Measurements from ENCODE around the gene LMX1B.
"Not testable (repeated sequence)": the region's sequence is repeated elsewhere in the genome, so short reads cannot be mapped to it uniquely, and the experiment has no call there.

Gene LMX1B

GRCh38 chr9:126613651-126614050 lies at the start of gene LMX1B:
LMX1B (plus strand) TSS chr9:126613928; CDS start chr9:126614450, 522 bp downstream.
- DNase-seq = no peak

DNA sequence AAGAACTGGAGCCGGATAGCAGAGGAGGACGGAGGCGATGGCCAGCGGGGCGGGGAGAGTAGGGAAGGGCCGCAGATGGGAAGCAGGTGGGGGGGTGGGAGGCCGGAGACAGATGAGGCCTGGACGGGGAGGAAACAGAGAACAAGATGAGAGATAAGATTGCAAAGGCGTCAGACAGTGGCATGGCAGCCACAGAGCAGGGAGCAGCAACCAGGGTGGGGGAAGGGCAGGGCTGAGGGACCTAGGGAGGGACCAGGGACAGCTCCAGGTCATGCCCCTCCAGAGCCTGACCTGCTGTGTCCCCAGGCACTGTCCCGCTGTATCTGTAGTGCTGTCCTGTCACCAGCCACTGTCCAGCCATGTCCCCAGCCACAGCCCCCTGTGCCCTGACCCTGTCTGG lies 49.6 kb upstream of the LMX1B start:
- DNase-seq = no peak

DNA sequence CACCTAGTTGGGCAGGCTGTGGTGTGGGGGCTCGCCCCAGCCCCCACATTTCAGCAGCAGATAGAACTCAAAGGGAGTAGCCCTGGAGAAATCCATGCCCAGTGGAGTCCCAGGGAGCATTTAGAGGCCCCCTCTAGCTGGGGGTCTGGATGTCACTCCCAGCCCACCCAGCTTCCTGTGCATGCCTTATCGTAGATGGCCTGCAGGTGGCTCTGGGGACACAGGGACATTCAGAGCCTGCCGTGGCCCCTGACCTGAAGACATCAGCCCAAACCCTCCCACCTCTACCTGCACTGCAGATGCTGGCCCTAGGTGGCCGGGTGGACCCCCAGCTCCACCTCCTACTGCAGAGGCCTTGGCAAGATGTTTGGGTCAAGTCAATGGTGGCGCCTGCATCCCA lies 49.0 kb upstream of the LMX1B start:
- no peak for DNase-seq

GRCh38 chr9:126565336-126566128 lies 48.2 kb upstream of the LMX1B start:
- DNase-seq = no peak

GRCh38 chr9:126569036-126569435 lies 44.7 kb upstream of the LMX1B start:
- DNase-seq = no peak

DNA sequence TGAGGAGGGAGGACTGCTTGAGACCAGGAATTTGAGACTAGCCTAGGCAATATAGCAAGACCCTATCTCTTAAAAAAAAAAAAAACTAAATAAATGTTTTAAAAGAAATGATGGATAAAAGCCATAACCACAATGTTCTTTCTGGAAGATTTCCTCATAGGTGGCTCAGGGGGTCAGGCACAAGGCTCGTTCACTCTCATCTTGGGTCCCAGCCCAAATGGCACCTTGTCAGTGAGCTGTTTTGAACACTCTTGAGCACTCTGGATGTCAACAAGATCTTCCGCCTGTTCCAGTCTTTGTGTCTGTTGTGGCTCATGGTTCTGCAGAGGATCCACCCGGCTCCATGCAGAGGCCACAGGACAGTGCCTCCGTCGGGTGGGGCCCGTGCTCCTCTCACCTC lies 35.7 kb upstream of the LMX1B start:
- DNase-seq = no peak

GRCh38 chr9:126580319-126580718 lies 33.4 kb upstream of the LMX1B start:
- DNase-seq = not testable (repeated sequence)

DNA sequence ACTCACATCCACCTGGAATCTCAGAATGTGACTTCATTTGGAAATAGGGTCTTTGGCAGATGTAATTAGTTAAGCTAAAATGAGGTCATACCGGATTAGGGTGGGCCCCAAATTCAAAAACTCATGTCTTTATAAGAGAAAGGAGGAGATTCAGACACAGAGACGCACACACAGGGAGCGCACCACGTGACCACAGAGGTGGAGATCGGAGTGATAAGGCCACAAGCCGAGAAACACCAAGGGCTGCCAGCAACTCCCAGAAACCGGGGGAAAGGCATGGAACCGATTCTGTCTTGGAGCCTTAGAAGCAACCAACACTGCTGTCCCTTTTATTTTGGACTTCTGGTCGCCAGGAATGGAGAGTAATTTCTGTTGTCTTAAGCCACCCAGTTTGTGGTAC lies 31.8 kb upstream of the LMX1B start:
- no peak for DNase-seq

DNA sequence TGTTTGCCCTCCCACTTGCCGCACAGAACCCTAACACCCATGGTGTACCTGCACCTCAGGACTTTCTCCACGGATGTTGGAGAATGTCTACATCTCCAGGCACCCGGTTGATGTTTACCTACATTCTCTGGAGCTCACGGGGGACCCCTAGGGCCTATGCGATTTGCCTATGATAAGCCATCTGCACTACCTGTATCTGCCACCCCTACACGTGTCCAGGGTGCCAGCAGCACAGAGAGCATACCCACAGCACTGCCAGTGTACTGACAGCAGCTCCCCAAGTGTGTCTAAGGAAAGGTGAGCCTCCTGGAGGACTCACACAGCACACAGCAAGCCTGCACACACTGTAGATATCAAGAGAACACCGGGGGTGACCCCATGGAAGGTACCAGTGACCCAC lies 31.3 kb upstream of the LMX1B start:
- no peak for DNase-seq

DNA sequence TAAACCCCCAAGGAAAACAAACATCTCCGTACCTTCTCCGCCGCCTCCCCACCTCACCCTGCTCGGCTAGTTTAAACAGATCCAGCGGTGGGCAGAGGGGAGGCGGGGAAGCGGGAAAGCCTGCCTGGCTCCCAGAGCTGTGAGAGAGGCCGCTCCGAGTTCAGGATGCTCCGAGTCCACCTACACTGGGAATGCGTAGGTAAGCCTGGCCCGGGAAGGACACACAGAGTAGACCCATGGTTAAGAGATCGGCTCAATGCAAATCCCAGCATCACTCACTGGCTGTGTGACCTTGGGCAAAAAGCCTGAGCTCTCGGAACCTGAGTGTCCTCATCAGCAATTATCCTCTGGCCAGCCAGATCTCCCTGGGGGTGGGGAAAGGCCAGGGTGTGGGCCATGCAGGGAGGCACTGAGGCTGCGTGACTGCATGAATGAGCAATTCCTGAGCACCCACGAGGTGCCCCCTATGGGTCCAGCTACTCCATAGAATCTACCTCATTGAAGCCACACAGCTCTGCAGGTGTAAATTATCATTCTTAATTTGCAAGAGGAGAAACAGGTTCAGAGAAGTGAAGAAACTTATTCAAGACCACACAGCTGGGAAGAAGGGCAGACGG lies 30.5 kb upstream of the LMX1B start:
- DNase-seq = no peak

DNA sequence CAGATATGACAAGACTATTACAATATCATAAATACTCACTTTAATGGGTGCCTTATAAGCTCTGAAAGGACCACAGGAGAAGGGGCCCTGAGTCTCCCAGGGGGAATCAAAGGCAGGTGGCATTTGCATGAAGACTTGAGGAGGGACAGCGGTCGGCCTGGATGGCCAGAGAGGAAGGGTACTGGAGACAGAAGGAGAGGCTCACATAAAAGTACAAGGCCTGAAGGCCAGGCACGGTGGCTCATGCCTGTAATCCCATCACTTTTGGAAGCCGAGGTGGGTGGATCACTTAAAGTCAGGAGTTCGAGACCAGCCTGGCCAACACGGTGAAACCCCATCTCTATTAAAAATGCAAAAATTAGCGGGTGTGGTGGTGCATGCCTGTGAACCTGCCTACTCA lies 29.1 kb upstream of the LMX1B start:
- no peak for DNase-seq

DNA sequence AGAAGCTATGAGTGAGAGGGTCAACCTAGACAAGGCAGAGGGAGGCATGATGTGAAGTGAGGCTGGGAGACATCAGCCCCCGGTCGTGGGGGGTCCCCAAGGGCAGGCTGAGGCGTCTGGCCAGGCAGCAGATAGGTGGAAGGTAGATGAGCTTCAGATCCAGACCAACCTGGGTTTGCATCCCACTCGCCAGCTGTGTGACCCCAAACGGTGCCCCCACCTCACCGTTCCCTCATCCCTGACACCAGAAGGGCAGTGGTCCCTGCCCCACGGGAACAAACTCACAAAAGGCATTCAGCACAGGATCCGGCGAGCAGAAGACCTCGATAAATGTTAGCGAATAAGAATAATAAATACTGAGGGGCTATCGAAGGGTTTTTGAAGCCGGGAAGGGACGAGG lies 27.5 kb upstream of the LMX1B start:
- no peak for DNase-seq

- no peak for DNase-seq
These were observed 26.2 kb upstream of the LMX1B start for GRCh38 chr9:126587187-126588185.

- no peak for DNase-seq
These were observed 25.1 kb upstream of the LMX1B start for GRCh38 chr9:126588491-126589168.

- DNase-seq = no peak
These were observed 24.4 kb upstream of the LMX1B start for GRCh38 chr9:126589349-126589748.

DNA sequence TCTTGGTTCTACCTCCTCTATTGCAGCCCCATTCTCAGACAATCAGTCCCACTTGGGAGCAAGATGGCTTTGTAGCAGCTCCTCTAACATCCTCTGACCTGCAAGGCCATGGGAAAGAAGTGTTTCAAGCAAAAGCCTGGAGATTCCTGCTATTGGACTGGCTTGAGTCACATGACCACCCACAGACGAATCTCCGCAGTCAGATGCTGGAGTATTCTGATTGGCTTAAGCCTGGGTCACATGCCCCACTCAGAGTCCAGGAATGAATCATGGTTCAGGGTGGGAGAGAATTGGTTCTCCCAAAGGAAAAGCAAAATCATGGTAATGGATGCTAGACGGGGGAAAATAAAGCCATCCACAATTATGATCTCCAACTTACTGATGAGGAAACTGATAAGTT lies 22.6 kb upstream of the LMX1B start:
- no peak for DNase-seq

DNA sequence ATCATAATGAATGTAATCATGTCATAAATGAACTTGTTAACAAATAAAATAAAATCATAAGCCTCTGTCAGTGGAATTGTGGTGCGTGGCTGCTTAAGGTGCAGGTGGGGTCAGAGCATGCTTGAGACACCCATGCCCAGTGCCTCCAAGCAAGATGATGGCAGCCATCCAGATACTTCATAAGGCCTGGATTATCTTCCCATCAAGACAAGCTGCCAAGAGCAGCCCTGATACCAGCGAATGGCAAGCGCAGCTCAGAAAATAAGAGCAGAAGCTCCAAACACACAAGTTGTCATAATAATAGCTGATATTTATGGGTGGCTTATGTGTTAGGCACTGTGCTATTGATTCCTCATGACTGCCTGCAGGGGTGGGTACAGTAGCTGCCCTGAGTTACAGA lies 21.8 kb upstream of the LMX1B start:
- no peak for DNase-seq

GRCh38 chr9:126592461-126592860 lies 21.3 kb upstream of the LMX1B start:
- no peak for DNase-seq

GRCh38 chr9:126595982-126596381 lies 17.7 kb upstream of the LMX1B start:
- DNase-seq = no peak

DNA sequence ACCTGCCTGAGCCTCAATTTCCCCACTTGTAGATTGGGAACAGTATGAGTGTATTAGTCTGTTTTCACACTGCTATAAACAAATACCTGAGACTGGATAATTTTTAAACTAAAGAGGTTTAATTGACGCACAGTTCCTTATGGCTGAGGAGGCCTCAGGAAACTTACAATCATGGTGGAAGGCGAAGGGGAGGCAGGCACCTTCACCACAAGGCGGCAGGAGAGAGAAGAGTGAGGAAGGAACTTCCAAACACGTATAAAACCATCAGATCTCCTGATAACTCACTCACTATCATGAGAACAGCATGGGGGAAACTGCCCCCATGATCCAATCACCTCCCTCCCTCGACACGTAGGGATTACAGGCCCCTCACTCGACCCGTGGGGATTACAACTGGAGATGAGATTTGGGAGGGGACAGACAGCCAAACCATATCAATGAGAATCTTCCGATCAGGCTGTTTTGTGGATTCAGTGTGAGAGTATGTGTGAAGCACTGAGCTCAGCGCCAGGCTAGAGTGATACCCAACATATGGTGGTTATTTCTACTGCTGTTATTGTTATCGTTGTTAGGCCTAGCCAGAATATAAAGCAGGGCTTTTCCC lies 14.6 kb upstream of the LMX1B start:
- no peak for DNase-seq

GRCh38 chr9:126604059-126605055 lies 9.4 kb upstream of the LMX1B start:
- no peak for DNase-seq
